Suprapubic skin (tissue), 4 donors: ENCODE data around the gene SCN5A.

ENCODE experiments used
- EP300 ChIP-seq: sonication (generic); formaldehyde crosslinking; IDR thresholded peaks from one replicate; pipeline ENCODE4 v1.6.1; 2017; ENCODE audit warnings: antibody characterized with exemption
- POLR2AphosphoS5 ChIP-seq, 3 donors: sonication (generic); formaldehyde crosslinking; IDR thresholded peaks; one replicate each; pipeline ENCODE4 v1.6.1; 2017; ENCODE audit warnings: antibody characterized with exemption in 3 of 3
- TF ChIP-seq, protein P1 (sequence below), 2 donors: fragments of 200-600 bp in 1 of 2; fragments of 450-650 bp in 1 of 2; sonication (generic) in 1 of 2; IDR thresholded peaks; one replicate each; pipeline ENCODE4 v1.5.1; 2016 to 2019; ENCODE audit warnings: antibody characterized with exemption in 2 of 2, mild to moderate bottlenecking in 1 of 2, moderate library complexity in 1 of 2

DNA sequence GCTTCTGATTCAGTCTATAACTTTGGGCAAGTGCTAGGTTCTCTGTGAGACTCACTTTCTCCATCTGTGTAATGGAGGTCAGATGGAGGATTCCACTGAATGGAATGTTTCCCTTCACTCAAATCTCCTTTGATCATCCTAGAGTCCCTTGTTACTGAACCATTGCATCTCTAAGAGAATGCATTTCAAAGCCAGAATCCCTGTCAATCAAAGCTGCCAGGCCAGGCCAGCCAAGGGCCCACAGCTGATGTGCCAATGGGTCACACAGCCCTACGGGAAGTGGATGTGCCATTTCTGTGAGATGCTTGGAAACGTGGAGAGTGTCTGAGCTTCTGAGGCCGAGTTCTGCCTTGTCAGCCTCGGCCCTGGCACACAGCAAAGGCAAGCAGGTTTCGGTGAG is 32.4 kb downstream of the SCN5A start:
- TF ChIP-seq POLR2AphosphoS5 (IDR thresholded peaks at IDR 0.05) (no peak), EP300 (no peak)
- TF ChIP-seq, protein P1, sequence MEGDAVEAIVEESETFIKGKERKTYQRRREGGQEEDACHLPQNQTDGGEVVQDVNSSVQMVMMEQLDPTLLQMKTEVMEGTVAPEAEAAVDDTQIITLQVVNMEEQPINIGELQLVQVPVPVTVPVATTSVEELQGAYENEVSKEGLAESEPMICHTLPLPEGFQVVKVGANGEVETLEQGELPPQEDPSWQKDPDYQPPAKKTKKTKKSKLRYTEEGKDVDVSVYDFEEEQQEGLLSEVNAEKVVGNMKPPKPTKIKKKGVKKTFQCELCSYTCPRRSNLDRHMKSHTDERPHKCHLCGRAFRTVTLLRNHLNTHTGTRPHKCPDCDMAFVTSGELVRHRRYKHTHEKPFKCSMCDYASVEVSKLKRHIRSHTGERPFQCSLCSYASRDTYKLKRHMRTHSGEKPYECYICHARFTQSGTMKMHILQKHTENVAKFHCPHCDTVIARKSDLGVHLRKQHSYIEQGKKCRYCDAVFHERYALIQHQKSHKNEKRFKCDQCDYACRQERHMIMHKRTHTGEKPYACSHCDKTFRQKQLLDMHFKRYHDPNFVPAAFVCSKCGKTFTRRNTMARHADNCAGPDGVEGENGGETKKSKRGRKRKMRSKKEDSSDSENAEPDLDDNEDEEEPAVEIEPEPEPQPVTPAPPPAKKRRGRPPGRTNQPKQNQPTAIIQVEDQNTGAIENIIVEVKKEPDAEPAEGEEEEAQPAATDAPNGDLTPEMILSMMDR (IDR thresholded peaks at IDR 0.05): no peak
